Endothelial cell of umbilical vein (primary cell): Measurements from ENCODE around the gene HOXA1. TPM values are rescaled to one million over a fixed set of nuclear protein-coding genes. Genes with fewer than 3 reads are reported as not detected.

Source experiments
- BruUV-seq: library from RNA; stranded (reverse); fragments of 400-500 nt; replicated peaks from 2 replicates; lab custom pipeline; 2021; lab: Mats Ljungman, UMichigan
- CTCF ChIA-PET: fragments of 300-600, 350-600 bp; sonication (Branson Sonifier 250); formaldehyde crosslinking; loops from one replicate; lab custom pipeline; 2021; ENCODE audit warnings: antibody characterized with exemption, inconsistent platforms; lab: Charles Lee
- POLR2A ChIA-PET: fragments of 300-600, 350-600 bp; sonication (Branson Sonifier 250); formaldehyde crosslinking; loops from one replicate; lab custom pipeline; 2021; ENCODE audit warnings: antibody characterized with exemption, inconsistent platforms; lab: Charles Lee
- DNase-seq: peaks from one replicate; pipeline ENCODE4 v3.0.0-alpha.2; 2011; ENCODE audit warnings: low read depth, low spot score
- FAIRE-seq: peaks from 2 replicates; lab custom pipeline; 2011; peaks lifted over from hg19 to GRCh38; lab: Jason Lieb, UNC
- H2AFZ ChIP-seq: 2 replicates; pipeline ENCODE4 v1.6.0; 2012; ENCODE audit warnings: low read depth, low read length, control low read depth, inconsistent platforms
- H3K27ac ChIP-seq: 2 replicates; pipeline ENCODE4 v1.5.1; 2011; ENCODE audit warnings: low read depth, mild to moderate bottlenecking, control low read depth, low read length, moderate library complexity; ENCODE audit not compliant: insufficient read depth
- H3K27me3 ChIP-seq, 2 experiments: 2 replicates each; pipeline versions ENCODE4 v1.6.0 to v1.6.1; 2011; ENCODE audit warnings: low read length in 2 of 2, mixed read lengths in 1 of 2; ENCODE audit not compliant: control insufficient read depth in 2 of 2, insufficient read depth in 2 of 2
- H3K36me3 ChIP-seq, 2 experiments: 2 replicates in 1 of 2; 3 replicates in 1 of 2; pipeline ENCODE4 v1.5.1; 2011; ENCODE audit warnings: low read length in 2 of 2, mild to moderate bottlenecking in 1 of 2, moderate library complexity in 1 of 2; ENCODE audit not compliant: control insufficient read depth in 2 of 2, insufficient read depth in 2 of 2; ENCODE audit errors: extremely low read depth in 1 of 2
- H3K4me1 ChIP-seq: 3 replicates; pipeline ENCODE4 v1.5.1; 2011; ENCODE audit warnings: mild to moderate bottlenecking, low read length; ENCODE audit not compliant: control insufficient read depth, insufficient read depth; ENCODE audit errors: extremely low read depth
- H3K4me2 ChIP-seq: 2 replicates; pipeline ENCODE4 v1.6.1; 2011; ENCODE audit warnings: low read length, control low read depth, mixed read lengths; ENCODE audit not compliant: insufficient read depth
- H3K4me3 ChIP-seq, 3 experiments: fragments of 200-600 bp in 1 of 3; sonication (generic), shearing (Covaris generic) in 1 of 3; replicated peaks in 1 of 3; 2 replicates each; pipeline ENCODE4 v1.5.1; 2011 to 2016; ENCODE audit warnings: control low read depth in 3 of 3, low read length in 3 of 3, mild to moderate bottlenecking in 2 of 3, inconsistent platforms in 1 of 3, low read depth in 1 of 3, moderate library complexity in 1 of 3; ENCODE audit not compliant: insufficient read depth in 1 of 3
- H3K79me2 ChIP-seq: 2 replicates; pipeline ENCODE4 v1.6.0; 2012; ENCODE audit warnings: low read length, inconsistent platforms; ENCODE audit not compliant: control insufficient read depth, insufficient read depth
- H3K9ac ChIP-seq: replicated peaks from 2 replicates; pipeline ENCODE3; 2011; ENCODE audit warnings: low read length, control low read depth; ENCODE audit not compliant: insufficient read depth; ENCODE audit errors: extremely low read depth
- H3K9me1 ChIP-seq: replicated peaks from 3 replicates; pipeline ENCODE4 v1.6.0; 2011; ENCODE audit warnings: mild to moderate bottlenecking, low read length; ENCODE audit not compliant: control insufficient read depth, insufficient read depth; ENCODE audit errors: extremely low read depth
- H3K9me3 ChIP-seq: replicated peaks from 2 replicates; pipeline ENCODE4 v1.5.1; 2012; ENCODE audit warnings: low read length, inconsistent platforms; ENCODE audit not compliant: control insufficient read depth, insufficient read depth
- H4K20me1 ChIP-seq: replicated peaks from 2 replicates; pipeline ENCODE3; 2011; ENCODE audit warnings: mild to moderate bottlenecking, low read length; ENCODE audit not compliant: control insufficient read depth, insufficient read depth; ENCODE audit errors: extremely low read depth
- CTCF ChIP-seq, 2 donors: IDR thresholded peaks; 1 replicate in 1 of 2; 2 replicates in 1 of 2; pipeline ENCODE4 v1.5.1; 2011; ENCODE audit warnings: low read length in 2 of 2, mild to moderate bottlenecking in 2 of 2, moderate library complexity in 2 of 2, control low read depth in 1 of 2, inconsistent platforms in 1 of 2, low read depth in 1 of 2; ENCODE audit not compliant: insufficient read depth in 1 of 2; ENCODE audit errors: extremely low read depth in 1 of 2
- EZH2 ChIP-seq: IDR thresholded peaks from 2 replicates; pipeline ENCODE4 v1.6.1; 2012; ENCODE audit warnings: borderline replicate concordance, low read depth, mild to moderate bottlenecking, moderate library complexity, low read length, inconsistent platforms; ENCODE audit not compliant: severe bottlenecking
- FOS ChIP-seq: IDR thresholded peaks from 2 replicates; pipeline ENCODE4 v1.6.1; 2011; ENCODE audit warnings: mild to moderate bottlenecking, low read length, moderate library complexity, borderline replicate concordance; ENCODE audit not compliant: insufficient read depth
- GATA2 ChIP-seq: IDR thresholded peaks from 2 replicates; pipeline ENCODE4 v1.7.0; 2011; ENCODE audit warnings: low read depth, mild to moderate bottlenecking, moderate library complexity, mixed read lengths, low read length; ENCODE audit not compliant: insufficient read length, insufficient read depth
- JUN ChIP-seq: IDR thresholded peaks from 2 replicates; pipeline ENCODE4 v1.6.1; 2011; ENCODE audit warnings: borderline replicate concordance, low read depth; ENCODE audit not compliant: insufficient read length, insufficient read depth
- MYC ChIP-seq: IDR thresholded peaks from one replicate; pipeline ENCODE4 v1.6.1; 2011; ENCODE audit warnings: mild to moderate bottlenecking, low read depth, low read length
- POLR2A ChIP-seq: IDR thresholded peaks from 2 replicates; pipeline ENCODE4 v1.6.1; 2012; ENCODE audit warnings: low read depth, mild to moderate bottlenecking, control low read depth, low read length
- POLR2AphosphoS5 ChIP-seq: IDR thresholded peaks from 2 replicates; pipeline ENCODE4 v1.6.1; 2012; ENCODE audit warnings: low read depth, mild to moderate bottlenecking, control low read depth, low read length, moderate library complexity; ENCODE audit not compliant: insufficient read depth
- dilution Hi-C: fragments of 300-500 bp; cut with MboI; formaldehyde crosslinking; loops from one replicate; pipeline ENCODE4 v1.15.0; 2019; ENCODE audit warnings: low sequenced_read_pairs; ENCODE audit not compliant: extremely low pct_ligation_motif_present
- intact Hi-C: fragments of 100-400 bp; cut with micrococcal nuclease; formaldehyde crosslinking; loops from one replicate; pipeline ENCODE4 v1.10.0; 2022
- polyA plus RNA-seq, 4 experiments: library from polyadenylated mRNA; depleted of rRNA in 3 of 4; stranded (reverse) in 3 of 4; unstranded in 1 of 4; fragments of >200 nt; gene quantifications; 2 replicates each; pipeline versions ENCODE4 v1.2.1 to v1.2.3, GENCODE V29; 2011 to 2012; ENCODE audit warnings: missing spikeins in 1 of 4
- total RNA-seq: library from RNA; stranded (reverse); gene quantifications from 2 replicates; pipeline ENCODE4 v1.2.3, GENCODE V29; 2021
- TF ChIP-seq, protein P1 (sequence below): IDR thresholded peaks from 2 replicates; pipeline ENCODE4 v1.6.1; 2011; ENCODE audit not compliant: insufficient read depth, insufficient read length

Gene HOXA1
- total and polyA plus RNA-seq, 2 donors (not counting 3 experiments of a cell fraction or from before 2014, with no cell fraction given) = 1.2 to 2.4 TPM

DNA sequence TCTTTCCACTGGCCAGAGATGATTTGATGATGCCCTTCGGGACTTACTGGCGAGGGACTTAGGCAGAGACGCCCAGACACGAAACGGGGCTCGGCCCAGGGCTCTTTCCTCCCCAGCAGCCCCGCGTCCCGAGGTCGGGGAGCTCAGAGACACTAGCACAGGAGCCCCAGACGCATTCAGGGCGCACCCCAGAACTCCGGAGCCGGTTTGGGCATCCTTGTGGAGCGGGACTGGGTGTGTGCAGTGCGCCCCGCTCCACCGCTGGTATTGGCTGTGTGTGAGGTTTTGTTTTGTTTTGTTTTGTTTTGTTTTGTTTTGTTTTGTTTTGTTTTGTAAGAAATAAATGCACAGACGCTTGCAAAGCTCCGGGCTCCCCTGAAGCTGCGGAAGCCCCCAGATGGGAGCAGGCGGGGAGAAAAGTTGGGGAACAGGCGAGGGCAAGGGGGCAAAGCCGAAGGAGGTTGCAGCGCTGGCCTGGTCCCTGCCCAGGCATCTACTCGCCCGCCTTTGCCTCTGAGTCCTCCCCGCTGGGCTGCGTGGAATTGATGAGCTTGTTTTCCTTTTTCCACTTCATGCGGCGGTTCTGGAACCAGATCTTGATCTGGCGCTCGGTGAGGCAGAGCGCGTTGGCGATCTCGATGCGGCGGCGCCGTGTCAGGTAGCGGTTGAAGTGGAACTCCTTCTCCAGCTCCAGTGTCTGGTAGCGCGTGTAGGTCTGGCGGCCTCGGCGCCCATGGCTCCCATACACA lies 49.5 kb upstream of the HOXA1 start:
- CTCF ChIA-PET = interaction anchor here (0.7 to 7.0 kb wide), 17 partner anchors 10 to 776 kb away, joined by 3 to 72 read pairs (median 5); partner anchors contain the start of gene HOXA7
- Histone ChIP-seq H3K79me2 (peaks cover 97% of the 10 kb centered on the region), H2AFZ (no peak overlapping the region), H3K27ac (peak overlapping the region; percentile 64), H4K20me1 (no peaks in the 10 kb centered on the region), H3K4me3 (peak overlapping the region in 2 of 3 experiments; percentile 23 to 50), H3K36me3 (peaks cover 0 to 19% of the 10 kb centered on the region in 2 experiments), H3K9ac (peak overlapping the region; percentile 47), H3K4me1 (peaks cover 73% of the 10 kb centered on the region), H3K9me3 (no peaks in the 10 kb centered on the region), H3K4me2 (peak overlapping the region; percentile 76), H3K27me3 (no peaks in the 10 kb centered on the region), H3K9me1 (no peaks in the 10 kb centered on the region)
- POLR2A ChIA-PET = interaction anchor here (0.6 to 1.6 kb wide), 2 partner anchors 15 to 237 kb away, joined by 4 read pairs; no protein-coding TSS in a partner anchor
- DNase-seq = no peak
- dilution Hi-C loops (no loop called here), intact Hi-C loops (no loop called here)
- peak; percentile 42 for FAIRE-seq
- TF ChIP-seq FOS (no peak), JUN (no peak), MYC (no peak), POLR2AphosphoS5 (no peak), POLR2A (no peak), EZH2 (no peak), GATA2 (no peak), CTCF (IDR thresholded peaks at IDR 0.05; ENCODE audit: extremely low read depth in 1 of 2, insufficient read depth in 1 of 2, low read depth in 1 of 2, low read length in 2 of 2) (no peak)
- TF ChIP-seq, protein P1, sequence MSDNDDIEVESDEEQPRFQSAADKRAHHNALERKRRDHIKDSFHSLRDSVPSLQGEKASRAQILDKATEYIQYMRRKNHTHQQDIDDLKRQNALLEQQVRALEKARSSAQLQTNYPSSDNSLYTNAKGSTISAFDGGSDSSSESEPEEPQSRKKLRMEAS = no peak
- no TSS peak for BruUV-seq
